NCI-H2029 treated with DMSO at 0.1 percent for 48 hours (cell line): ENCODE results near the gene CEP164.

Experiments used
- DNase-seq: peaks from one replicate; lab custom pipeline; 2025; lab: John Stamatoyannopoulos, UW

Gene CEP164

DNA sequence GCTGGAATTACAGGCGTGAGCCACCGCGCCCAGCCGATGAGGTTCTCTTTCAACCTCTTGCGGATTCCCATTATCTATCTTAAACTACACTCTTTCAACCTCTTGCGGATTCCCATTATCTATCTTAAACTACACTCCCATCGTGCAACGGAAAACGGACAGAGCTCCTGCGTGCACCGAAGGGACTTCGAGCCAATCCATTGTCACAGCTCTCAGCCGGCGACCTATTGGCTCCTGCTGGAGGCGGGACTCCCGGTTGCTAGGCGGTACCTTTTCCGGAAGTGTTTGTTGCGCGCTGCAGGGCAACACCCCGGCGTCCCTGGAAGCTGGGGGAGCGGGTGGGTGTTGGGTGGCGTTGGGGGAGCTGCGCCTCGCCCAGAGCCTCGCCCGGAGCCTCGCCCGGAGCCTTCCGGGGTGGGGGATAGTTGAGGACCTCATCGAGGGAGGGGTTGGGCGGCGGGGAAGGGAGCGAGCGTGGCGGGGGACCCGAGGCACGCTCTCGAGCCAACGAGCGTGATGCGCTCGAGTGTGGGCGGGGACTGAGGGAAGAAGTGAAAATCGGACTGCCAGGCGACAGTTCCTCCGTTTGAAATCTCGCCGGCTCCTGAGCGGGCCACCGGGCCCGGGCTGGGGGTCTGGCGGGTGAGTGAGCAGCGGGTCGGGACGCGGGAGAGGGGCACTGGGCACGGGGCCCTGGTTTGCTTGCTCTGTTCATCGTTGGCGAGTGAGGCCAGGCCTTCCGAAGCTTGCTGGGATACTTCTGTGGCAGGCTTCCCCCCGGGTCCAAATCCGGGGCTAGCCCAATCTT lies at the start of gene CEP164:
Gene CEP164, plus strand, starts transcription at position 288 of the 808 bp plus-strand sequence. CDS start 10,733 bp downstream, outside the sequence.
- peak; percentile 77 for DNase-seq

- DNase-seq = no peak
These were observed 49.3 kb upstream of the CEP164 start for GRCh38 chr11:117278347-117278746.

GRCh38 chr11:117279711-117280376 lies 47.8 kb upstream of the CEP164 start:
- DNase-seq = no peak

DNA sequence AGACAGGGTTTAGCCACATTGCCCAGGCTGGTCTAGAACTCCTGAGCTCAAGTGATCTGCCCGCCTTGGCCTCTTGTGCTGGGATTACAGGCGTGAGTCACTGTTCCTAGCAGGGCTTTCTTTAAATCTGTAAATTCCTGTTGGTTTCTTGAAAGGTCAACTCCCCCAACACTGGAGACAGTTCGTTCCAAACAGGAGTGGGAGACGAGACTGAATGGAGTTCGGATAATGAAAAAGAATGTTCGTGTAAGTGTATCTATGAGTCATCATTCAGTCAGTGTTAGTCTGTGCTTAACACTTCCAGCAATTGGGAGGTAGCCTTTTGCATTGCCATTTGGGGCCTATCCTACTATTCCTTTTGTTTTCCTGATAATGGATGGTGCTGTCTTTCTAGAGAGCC lies 46.5 kb upstream of the CEP164 start:
- DNase-seq = no peak

DNA sequence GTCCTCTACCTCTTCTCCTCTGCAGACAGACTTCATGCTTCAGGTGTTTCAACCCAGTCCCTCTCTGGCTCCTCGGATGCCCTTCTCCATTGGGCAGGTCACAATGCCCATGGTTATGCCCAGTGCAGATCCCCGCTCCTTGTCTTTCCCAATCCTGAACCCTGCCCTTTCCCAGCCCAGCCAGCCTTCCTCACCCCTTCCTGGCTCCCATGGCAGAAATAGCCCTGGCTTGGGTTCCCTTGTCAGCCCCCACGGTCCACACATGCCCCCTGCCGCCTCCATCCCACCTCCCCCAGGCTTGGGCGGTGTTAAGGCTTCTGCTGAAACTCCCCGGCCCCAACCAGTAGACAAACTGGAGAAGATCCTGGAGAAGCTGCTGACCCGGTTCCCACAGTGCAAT lies 45.8 kb upstream of the CEP164 start:
- no peak for DNase-seq

GRCh38 chr11:117282956-117283355 lies 44.7 kb upstream of the CEP164 start:
- DNase-seq = no peak

DNA sequence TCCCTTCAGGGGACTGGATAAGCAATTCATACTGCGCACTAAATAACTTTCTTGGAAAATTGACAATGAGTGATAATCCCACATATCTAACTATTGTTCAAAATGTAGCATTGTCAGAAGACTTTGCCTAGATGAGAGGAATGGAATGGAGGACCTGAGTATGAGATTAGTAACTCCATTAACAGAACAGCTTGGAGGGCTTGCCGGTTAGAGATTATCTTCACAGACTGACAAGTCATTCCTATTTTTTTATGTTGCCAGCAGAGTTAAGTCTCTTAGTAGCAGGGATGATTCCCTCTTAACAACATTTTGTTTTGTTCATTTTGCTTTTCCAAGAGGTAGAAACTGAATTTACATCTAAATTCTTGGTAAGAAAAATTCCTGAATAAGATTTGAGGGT lies 43.6 kb upstream of the CEP164 start:
- DNase-seq = no peak

DNA sequence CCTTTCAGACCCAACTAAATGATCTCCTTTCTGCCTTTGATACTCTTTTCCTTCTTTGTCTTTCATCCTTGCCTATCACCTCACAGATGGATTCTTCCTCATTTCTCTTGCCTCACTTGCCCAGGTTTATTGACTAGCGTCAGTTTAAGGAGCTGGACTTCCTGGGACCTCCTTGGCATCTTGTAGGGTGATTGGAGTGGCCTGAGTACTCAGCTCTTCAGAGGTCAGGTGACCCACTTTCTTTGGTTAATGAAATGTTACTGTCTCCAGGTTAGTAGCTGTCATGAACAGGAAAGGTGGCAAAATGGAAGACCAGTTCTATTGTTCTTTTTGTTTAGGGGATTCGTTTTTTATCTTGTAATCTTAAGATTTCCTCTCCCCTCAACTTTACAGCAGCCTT lies 41.1 kb upstream of the CEP164 start:
- DNase-seq = no peak

GRCh38 chr11:117287668-117288067 lies 40.0 kb upstream of the CEP164 start:
- no peak for DNase-seq

- no peak for DNase-seq
These were observed 37.9 kb upstream of the CEP164 start for GRCh38 chr11:117289795-117290194.

- DNase-seq = no peak
These were observed 36.8 kb upstream of the CEP164 start, which contains the start of gene BACE1-AS for GRCh38 chr11:117290809-117291396. Gene BACE1-AS (plus strand): TSS chr11:117291346.

GRCh38 chr11:117292616-117293015 lies 35.0 kb upstream of the CEP164 start:
- no peak for DNase-seq

- DNase-seq = no peak
These were observed 32.1 kb upstream of the CEP164 start for GRCh38 chr11:117295438-117296137.

- DNase-seq = no peak
These were observed 30.8 kb upstream of the CEP164 start for GRCh38 chr11:117296881-117297280.

DNA sequence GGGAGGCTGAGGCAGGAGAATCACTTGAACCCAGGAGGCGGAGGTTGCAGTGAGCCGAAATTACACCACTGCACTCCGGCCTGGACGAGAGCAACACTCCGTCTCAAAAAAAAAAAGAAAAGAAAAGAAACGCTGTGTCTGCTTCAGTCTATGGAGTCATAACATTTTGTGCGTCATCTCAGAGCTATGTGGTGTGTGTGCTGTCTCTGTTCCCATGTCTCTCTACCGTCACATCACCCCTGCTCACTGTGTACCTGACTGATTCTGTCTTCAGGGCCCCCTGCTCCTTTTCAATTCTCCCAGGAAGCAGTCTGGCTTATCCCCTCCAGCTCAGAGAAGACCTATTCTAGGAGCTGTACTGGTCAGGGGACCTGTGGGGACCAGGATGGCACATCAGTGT lies 29.5 kb upstream of the CEP164 start:
- DNase-seq = no peak

- no peak for DNase-seq
These were observed 28.0 kb upstream of the CEP164 start for GRCh38 chr11:117299351-117300282.

DNA sequence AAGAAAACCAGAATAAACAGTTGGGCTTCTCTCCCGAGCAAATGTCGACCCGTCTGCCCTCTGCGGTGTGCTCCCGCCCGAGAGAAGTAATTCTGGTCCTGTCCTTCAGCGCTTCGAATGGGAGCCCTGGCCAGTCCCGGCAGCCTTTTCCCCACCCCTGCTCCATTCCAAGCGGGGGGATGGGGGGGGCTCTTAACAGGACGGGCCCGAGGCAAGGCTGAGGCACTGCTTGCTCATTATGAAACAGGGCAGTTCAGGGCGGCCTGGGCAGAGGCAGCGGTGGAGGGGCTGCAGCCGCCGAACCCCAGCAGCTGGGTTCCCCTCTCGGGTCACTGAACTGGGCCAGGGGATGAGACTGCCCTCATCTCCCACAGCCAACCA lies 27.4 kb upstream of the CEP164 start:
- DNase-seq = no peak

GRCh38 chr11:117300773-117301172 lies 26.9 kb upstream of the CEP164 start:
- DNase-seq = no peak

DNA sequence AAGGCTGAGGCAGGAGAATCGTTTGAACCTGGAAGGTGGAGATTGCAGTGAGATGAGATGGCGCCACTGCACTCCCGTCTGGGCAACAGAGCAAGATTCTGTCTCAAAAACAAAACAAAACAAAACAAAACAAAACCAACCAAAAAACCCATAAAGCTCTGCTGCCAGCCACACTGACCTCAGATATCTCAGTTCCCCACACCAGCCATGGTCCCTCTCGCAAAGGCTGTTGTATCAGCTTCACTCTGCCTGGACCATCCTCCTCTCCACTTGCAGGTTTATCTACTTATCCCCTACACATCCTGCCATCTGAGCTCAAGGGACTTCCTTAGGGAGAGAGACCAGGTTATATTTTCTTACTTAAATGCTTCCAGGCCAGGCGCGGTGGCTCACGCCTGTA lies 25.4 kb upstream of the CEP164 start:
- no peak for DNase-seq

GRCh38 chr11:117303101-117303500 lies 24.6 kb upstream of the CEP164 start:
- DNase-seq = no peak

DNA sequence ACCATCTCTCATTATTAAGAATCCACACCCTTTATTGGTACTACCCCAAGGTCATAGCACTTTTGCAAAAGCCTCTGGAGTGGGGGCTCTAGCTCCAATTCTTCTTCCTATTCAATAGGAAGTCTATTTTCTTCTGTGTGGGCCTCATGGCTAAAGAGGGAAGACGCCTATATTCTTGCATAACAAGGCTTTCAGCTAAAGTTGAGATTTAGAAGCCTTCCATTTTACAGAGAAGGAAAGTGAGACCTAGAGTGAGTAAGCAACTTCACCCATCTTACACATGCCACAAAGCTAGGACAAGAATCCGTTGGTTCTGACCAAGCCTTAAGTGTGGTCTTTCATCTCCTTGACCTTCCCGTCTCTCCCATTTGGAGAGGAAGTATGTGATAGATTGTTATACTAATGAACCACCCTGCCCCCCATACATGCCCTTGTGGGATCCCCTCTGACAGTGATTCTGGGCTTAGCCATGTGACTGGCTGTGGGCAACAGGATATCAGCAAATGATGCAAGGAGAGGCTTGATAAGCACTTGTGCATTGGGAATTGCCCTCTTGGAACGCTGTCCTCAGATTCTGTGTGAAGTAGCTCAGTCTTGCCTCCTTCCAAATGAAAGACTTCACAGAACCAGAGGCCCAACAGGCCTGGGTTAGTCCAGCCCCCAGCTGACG lies 23.9 kb upstream of the CEP164 start:
- no peak for DNase-seq
